Rectal smooth muscle tissue (tissue), 1 donor: Measurements from ENCODE around the gene IFNA8.

Experiments
- H3K27ac ChIP-seq: one replicate; pipeline ENCODE4 v1.7.0; 2013; ENCODE audit warnings: low read depth, low read length, inconsistent platforms
- H3K27me3 ChIP-seq: one replicate; pipeline ENCODE4 v1.7.0; 2013; ENCODE audit warnings: low read length; ENCODE audit not compliant: control insufficient read depth, insufficient read depth
- H3K36me3 ChIP-seq: one replicate; pipeline ENCODE4 v1.7.0; 2013; ENCODE audit warnings: low read length; ENCODE audit not compliant: control insufficient read depth, insufficient read depth
- H3K4me1 ChIP-seq: one replicate; pipeline ENCODE4 v1.7.0; 2013; ENCODE audit warnings: low read length; ENCODE audit not compliant: control insufficient read depth, insufficient read depth
- H3K4me3 ChIP-seq: one replicate; pipeline ENCODE4 v1.7.0; 2013; ENCODE audit warnings: low read length
- H3K9ac ChIP-seq: one replicate; pipeline ENCODE4 v1.7.0; 2013; ENCODE audit warnings: low read length

IFNA8 gene

GRCh38 chr9:21402386-21403251 is 6.3 kb upstream of the IFNA8 start:
- no peak overlapping the region for H3K9ac ChIP-seq
- H3K4me3 ChIP-seq = peak overlapping the region; percentile 56
- H3K36me3 ChIP-seq = no peaks in the 10 kb centered on the region
- peaks cover 6% of the 10 kb centered on the region for H3K27me3 ChIP-seq
- peaks cover 3% of the 10 kb centered on the region for H3K4me1 ChIP-seq
- H3K27ac ChIP-seq = no peak overlapping the region

DNA sequence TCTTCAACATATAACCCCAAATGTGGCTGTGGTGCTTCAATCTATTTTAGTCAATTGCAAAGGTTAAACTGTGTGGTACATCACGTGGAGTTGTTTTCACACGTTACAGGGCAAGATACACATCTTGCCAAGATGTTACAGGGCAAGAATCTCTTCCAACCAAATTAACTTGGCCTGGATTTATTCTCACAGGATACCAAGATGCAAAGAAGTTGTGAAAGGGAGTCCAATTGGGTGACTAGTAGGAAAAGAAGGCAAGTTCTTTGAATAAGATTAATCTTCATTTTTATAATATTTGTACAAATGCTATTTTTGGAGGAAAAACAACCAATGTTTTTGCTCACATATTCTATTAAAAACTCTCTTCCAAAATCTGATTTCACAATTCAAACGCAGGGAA is 4.8 kb upstream of the IFNA8 start:
- Histone ChIP-seq H3K36me3 (no peaks in the 10 kb centered on the region), H3K9ac (no peak overlapping the region), H3K27ac (no peak overlapping the region), H3K4me1 (peaks cover 3% of the 10 kb centered on the region), H3K27me3 (peaks cover 6% of the 10 kb centered on the region), H3K4me3 (no peak overlapping the region)

GRCh38 chr9:21412107-21412506 is 3.2 kb downstream of the IFNA8 start:
- Histone ChIP-seq H3K27me3 (no peaks in the 10 kb centered on the region), H3K4me3 (no peak overlapping the region), H3K36me3 (no peaks in the 10 kb centered on the region), H3K27ac (no peak overlapping the region), H3K9ac (no peak overlapping the region), H3K4me1 (no peaks in the 10 kb centered on the region)

GRCh38 chr9:21413151-21413550 is 4.2 kb downstream of the IFNA8 start:
- H3K27ac ChIP-seq = no peak overlapping the region

DNA sequence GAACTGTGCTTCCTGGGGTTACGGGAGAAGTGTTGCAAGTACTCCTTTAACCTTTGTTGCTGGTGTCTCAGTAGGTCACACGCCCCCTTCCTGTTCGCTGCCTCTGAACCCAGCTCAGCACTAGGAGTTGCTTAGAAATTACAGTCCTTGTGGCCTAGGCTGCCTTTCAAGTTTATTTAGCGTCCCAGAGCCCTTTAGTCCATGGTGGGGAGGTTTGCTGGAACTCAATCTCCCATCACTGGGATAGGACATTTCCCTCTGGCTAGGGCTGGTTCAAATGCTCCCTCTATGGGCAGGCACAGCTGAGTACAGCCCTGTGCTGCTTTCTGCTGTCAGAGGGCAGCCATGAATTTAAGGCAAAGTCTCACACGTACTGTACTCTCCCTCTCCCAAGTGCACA is 4.7 kb downstream of the IFNA8 start:
- no peaks in the 10 kb centered on the region for H3K4me1 ChIP-seq

More at GRCh38 chr9:21413151-21413550, 4.2 kb downstream of the IFNA8 start:
- H3K4me1 ChIP-seq = no peaks in the 10 kb centered on the region
- H3K9ac ChIP-seq = no peak overlapping the region
- no peaks in the 10 kb centered on the region for H3K27me3 ChIP-seq
- no peak overlapping the region for H3K4me3 ChIP-seq
- no peaks in the 10 kb centered on the region for H3K36me3 ChIP-seq

GRCh38 chr9:21414220-21414940 is 5.5 kb downstream of the IFNA8 start:
- H3K9ac ChIP-seq = no peak overlapping the region
- H3K27ac ChIP-seq = no peak overlapping the region
- no peak overlapping the region for H3K4me3 ChIP-seq
- H3K36me3 ChIP-seq = no peaks in the 10 kb centered on the region
- no peaks in the 10 kb centered on the region for H3K27me3 ChIP-seq
- H3K4me1 ChIP-seq = no peaks in the 10 kb centered on the region

More for the DNA sequence above, 4.7 kb downstream of the IFNA8 start:
- H3K9ac ChIP-seq = no peak overlapping the region
- no peaks in the 10 kb centered on the region for H3K27me3 ChIP-seq
- H3K36me3 ChIP-seq = no peaks in the 10 kb centered on the region
- no peak overlapping the region for H3K27ac ChIP-seq
- H3K4me3 ChIP-seq = no peak overlapping the region

- H3K4me1 ChIP-seq = no peaks in the 10 kb centered on the region
- H3K27me3 ChIP-seq = no peaks in the 10 kb centered on the region
- no peaks in the 10 kb centered on the region for H3K36me3 ChIP-seq
- H3K27ac ChIP-seq = no peak overlapping the region
- no peak overlapping the region for H3K9ac ChIP-seq
- H3K4me3 ChIP-seq = no peak overlapping the region
Observed at GRCh38 chr9:21415493-21416267, 6.8 kb downstream of the IFNA8 start.

DNA sequence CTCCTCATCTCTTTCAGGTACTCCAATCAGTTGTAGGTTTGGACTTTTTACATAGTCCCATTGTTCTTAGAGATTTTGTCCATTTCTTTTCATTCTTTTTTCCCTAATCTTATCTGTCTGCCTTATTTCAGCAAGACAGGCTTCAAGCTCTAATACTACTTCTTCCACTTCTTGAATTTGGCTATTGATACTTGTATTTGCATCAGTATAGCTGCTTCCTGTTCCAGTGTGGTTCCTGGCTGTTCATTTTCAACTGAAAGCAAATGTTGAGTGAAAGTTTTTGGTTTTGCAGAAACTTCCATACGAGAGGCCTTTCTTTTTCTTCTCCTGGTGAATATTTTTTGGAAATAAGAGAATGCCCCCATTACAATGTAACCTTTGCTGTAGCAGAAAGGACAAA is 19.3 kb downstream of the IFNA8 start:
- Histone ChIP-seq H3K4me3 (no peak overlapping the region), H3K36me3 (no peaks in the 10 kb centered on the region), H3K27ac (no peak overlapping the region), H3K9ac (no peak overlapping the region), H3K27me3 (no peaks in the 10 kb centered on the region), H3K4me1 (no peaks in the 10 kb centered on the region)

DNA sequence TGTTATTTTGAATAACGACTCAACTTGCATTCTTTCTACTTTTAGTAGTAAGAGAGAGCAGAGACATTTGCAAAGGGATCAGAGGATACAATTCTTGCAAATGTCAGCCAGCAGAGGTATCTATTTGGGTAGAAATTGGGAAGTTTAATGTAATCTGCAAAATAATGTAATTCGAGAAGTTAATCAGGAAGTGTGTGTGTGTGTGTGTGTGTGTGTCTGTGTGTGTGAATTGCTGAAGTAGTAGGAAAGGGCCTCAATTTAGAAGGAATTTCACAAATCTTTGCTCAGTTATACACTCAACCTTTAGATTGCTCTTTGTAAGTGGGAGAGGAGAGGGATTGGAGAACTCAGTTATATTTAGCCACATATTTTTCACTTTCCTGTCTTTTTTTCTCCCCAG is 20.3 kb downstream of the IFNA8 start:
- Histone ChIP-seq H3K36me3 (no peaks in the 10 kb centered on the region), H3K27ac (no peak overlapping the region), H3K27me3 (no peaks in the 10 kb centered on the region)

DNA sequence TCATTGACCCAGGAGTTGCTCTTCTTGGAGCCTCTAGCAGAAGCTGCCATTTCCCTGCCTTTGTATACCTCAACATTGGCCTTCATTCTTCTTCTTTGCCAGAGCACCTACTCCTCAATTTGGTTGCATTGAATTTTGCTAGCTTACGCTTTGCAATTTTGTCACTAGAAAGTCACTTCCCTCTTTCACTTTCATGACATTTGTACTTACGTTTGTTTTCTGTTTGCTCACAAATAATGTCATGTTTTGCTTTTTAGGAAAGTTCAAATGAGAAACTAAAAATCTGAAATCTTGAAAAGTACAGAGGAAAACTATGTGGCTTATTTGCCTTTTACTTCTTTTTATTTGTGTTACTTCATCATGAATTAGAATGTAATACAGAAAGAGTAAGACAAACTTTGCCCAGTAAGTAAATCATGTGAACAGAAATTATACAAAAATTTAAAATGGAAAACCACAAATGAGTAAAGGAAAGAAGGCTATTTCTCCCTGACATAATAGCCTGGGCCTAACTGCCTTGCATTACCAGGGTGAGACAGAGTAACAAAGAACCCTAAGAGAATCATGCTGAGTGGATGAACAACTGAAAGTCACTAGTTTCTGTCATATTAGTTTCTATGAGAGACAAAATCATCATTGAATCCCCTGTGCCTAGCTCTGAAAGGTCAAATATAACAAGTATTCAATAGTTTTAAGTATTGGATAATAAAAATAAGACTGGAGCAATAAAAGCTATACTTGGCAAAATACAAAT is 23.9 kb downstream of the IFNA8 start:
- no peak overlapping the region for H3K27ac ChIP-seq
- H3K4me1 ChIP-seq = no peaks in the 10 kb centered on the region
- H3K9ac ChIP-seq = no peak overlapping the region
- H3K4me3 ChIP-seq = no peak overlapping the region
- H3K27me3 ChIP-seq = no peaks in the 10 kb centered on the region
- H3K36me3 ChIP-seq = no peaks in the 10 kb centered on the region

More for the DNA sequence above, 20.3 kb downstream of the IFNA8 start:
- Histone ChIP-seq H3K4me3 (no peak overlapping the region), H3K9ac (no peak overlapping the region), H3K4me1 (no peaks in the 10 kb centered on the region)

DNA sequence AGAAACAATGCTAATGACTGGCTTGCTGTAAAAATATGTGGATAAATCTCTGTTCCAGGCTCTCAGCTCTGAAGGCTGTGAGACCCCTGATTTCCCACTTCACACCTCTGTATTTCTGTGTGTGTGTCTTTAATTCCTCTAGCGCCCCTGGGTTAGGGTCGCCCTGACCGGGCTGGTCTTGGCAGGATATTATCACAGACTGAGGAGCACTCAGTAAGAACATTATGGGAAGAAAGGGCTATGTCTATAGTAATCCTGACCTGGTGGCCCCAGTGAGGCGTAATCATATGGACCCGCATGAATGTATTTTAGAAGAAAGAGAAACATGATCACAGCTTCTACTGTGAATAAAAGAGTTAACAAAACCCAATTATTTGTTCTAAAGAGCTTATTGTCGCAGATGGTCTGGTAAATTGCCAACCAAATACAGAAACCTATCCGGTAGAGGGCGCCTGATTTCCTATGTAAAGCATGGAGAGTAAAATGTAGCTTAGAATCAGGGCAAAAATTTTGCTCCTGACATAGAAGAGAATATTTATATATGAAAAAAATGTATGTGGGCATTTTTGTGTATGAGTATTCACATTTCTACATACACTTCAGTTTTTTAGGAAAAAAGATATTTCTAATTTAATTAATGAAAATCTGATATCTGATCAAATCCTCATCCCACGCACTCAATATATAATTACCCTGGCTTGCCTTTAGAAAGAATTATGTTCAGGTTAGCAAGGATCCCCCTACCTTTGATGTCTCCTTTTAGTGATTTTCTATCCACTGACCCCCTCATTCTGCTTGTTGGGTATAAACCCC is 25.5 kb downstream of the IFNA8 start:
- Histone ChIP-seq H3K9ac (no peak overlapping the region), H3K4me1 (no peaks in the 10 kb centered on the region), H3K4me3 (no peak overlapping the region), H3K36me3 (no peaks in the 10 kb centered on the region), H3K27me3 (no peaks in the 10 kb centered on the region), H3K27ac (no peak overlapping the region)
